ENCODE results near the gene FHOD3. TPM values are rescaled to one million over a fixed set of nuclear protein-coding genes. Genes with fewer than 3 reads are reported as not detected.

The FHOD3 gene
- total and polyA plus RNA-seq, 5 donors from 2014 or later: not detected

- no peaks in the 10 kb centered on the region for H3K27me3 Mint-ChIP-seq
- Histone ChIP-seq H3K9me3 (ENCODE audit: control insufficient read depth in 2 of 2, low read length in 2 of 2) (no peaks in the 10 kb centered on the region), H3K4me1 (ENCODE audit: control insufficient read depth, insufficient read depth, low read length, poor library complexity, severe bottlenecking) (no peaks in the 10 kb centered on the region), H3K27me3 (ENCODE audit: control insufficient read depth, insufficient read depth, low read length) (peaks cover 2% of the 10 kb centered on the region), H3K36me3 (ENCODE audit: control insufficient read depth, insufficient read depth, low read length) (no peaks in the 10 kb centered on the region), H3K27ac (ENCODE audit: insufficient read depth, low read length, poor library complexity, severe bottlenecking) (no peak overlapping the region), H3K4me3 (ENCODE audit: low read depth, low read length) (no peak overlapping the region)
- H3K36me3 Mint-ChIP-seq: no peaks in the 10 kb centered on the region
- H3K4me3 Mint-ChIP-seq: no peak overlapping the region
- H3K27ac Mint-ChIP-seq: no peak overlapping the region
- ATAC-seq (ENCODE audit: low read depth in 2 of 2) (no peak), DNase-seq (no peak)
- peaks cover 0 to 3% (median 0%) of the 10 kb centered on the region in 7 donors for H3K9me3 Mint-ChIP-seq
- peaks cover 0 to 2% (median 0%) of the 10 kb centered on the region in 4 donors for H3K4me1 Mint-ChIP-seq
Measured at GRCh38 chr18:36665952-36666351, 368.4 kb downstream of the FHOD3 start.

DNA sequence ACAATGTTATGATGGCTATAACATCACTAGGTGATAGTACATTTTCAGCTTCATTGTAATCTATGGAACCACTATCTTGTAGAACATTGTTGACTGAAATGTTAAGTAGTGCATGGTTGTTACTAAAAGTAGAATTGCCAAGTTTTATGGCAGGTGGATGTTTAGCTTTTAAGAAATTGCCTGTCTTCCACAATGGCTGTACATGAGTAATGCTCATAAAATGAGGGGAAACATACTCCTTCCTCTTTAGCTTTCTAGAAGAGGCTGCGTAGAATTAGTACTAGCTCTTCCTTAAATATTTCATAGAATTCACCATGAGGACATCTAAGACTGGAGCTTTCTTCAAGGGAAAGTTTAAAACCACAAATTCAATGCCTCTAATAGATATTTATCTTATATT is 370.3 kb downstream of the FHOD3 start:
- Histone ChIP-seq H3K4me1 (ENCODE audit: control insufficient read depth, insufficient read depth, low read length, poor library complexity, severe bottlenecking) (no peaks in the 10 kb centered on the region), H3K9me3 (ENCODE audit: control insufficient read depth in 2 of 2, low read length in 2 of 2) (no peaks in the 10 kb centered on the region), H3K27me3 (ENCODE audit: control insufficient read depth, insufficient read depth, low read length) (peaks cover 6% of the 10 kb centered on the region), H3K27ac (ENCODE audit: insufficient read depth, low read length, poor library complexity, severe bottlenecking) (no peak overlapping the region), H3K4me3 (ENCODE audit: low read depth, low read length) (no peak overlapping the region), H3K36me3 (ENCODE audit: control insufficient read depth, insufficient read depth, low read length) (no peaks in the 10 kb centered on the region)
- Mint-ChIP-seq H3K27ac (no peak overlapping the region), H3K36me3 (no peaks in the 10 kb centered on the region), H3K4me1 (peaks cover 0 to 2% (median under 1%) of the 10 kb centered on the region in 4 donors), H3K27me3 (peaks cover 6% of the 10 kb centered on the region), H3K9me3 (peaks cover 0 to 3% (median 0%) of the 10 kb centered on the region in 7 donors), H3K4me3 (no peak overlapping the region)
- DNase-seq (no peak), ATAC-seq (ENCODE audit: low read depth in 2 of 2) (no peak)

GRCh38 chr18:36668349-36668748 is 370.8 kb downstream of the FHOD3 start:
- Mint-ChIP-seq H3K27me3 (peaks cover 6% of the 10 kb centered on the region), H3K9me3 (peaks cover 0 to 3% (median 0%) of the 10 kb centered on the region in 7 donors), H3K27ac (no peak overlapping the region), H3K4me3 (no peak overlapping the region), H3K36me3 (no peaks in the 10 kb centered on the region), H3K4me1 (peaks cover 0 to 5% (median 1%) of the 10 kb centered on the region in 4 donors)
- Histone ChIP-seq H3K9me3 (ENCODE audit: control insufficient read depth in 2 of 2, low read length in 2 of 2) (no peaks in the 10 kb centered on the region), H3K4me3 (ENCODE audit: low read depth, low read length) (no peak overlapping the region), H3K36me3 (ENCODE audit: control insufficient read depth, insufficient read depth, low read length) (no peaks in the 10 kb centered on the region), H3K27me3 (ENCODE audit: control insufficient read depth, insufficient read depth, low read length) (peaks cover 6% of the 10 kb centered on the region), H3K4me1 (ENCODE audit: control insufficient read depth, insufficient read depth, low read length, poor library complexity, severe bottlenecking) (no peaks in the 10 kb centered on the region), H3K27ac (ENCODE audit: insufficient read depth, low read length, poor library complexity, severe bottlenecking) (no peak overlapping the region)
- ATAC-seq (ENCODE audit: low read depth in 2 of 2) (no peak), DNase-seq (no peak)

- Histone ChIP-seq H3K27me3 (ENCODE audit: control insufficient read depth, insufficient read depth, low read length) (peaks cover 8% of the 10 kb centered on the region), H3K36me3 (ENCODE audit: control insufficient read depth, insufficient read depth, low read length) (no peaks in the 10 kb centered on the region), H3K4me1 (ENCODE audit: control insufficient read depth, insufficient read depth, low read length, poor library complexity, severe bottlenecking) (no peaks in the 10 kb centered on the region), H3K4me3 (ENCODE audit: low read depth, low read length) (no peak overlapping the region), H3K9me3 (ENCODE audit: control insufficient read depth in 2 of 2, low read length in 2 of 2) (no peaks in the 10 kb centered on the region), H3K27ac (ENCODE audit: insufficient read depth, low read length, poor library complexity, severe bottlenecking) (no peak overlapping the region)
- H3K27me3 Mint-ChIP-seq: peaks cover 14% of the 10 kb centered on the region
- no peak for ATAC-seq (ENCODE audit: low read depth in 2 of 2)
- H3K4me1 Mint-ChIP-seq: peaks cover 0 to 5% (median 1%) of the 10 kb centered on the region in 4 donors
- peaks cover 0 to 8% (median 0%) of the 10 kb centered on the region in 7 donors for H3K9me3 Mint-ChIP-seq
- no peak for DNase-seq
- H3K4me3 Mint-ChIP-seq: no peak overlapping the region
- H3K27ac Mint-ChIP-seq: no peak overlapping the region
- H3K36me3 Mint-ChIP-seq: no peaks in the 10 kb centered on the region
Measured at GRCh38 chr18:36672437-36673344, 375.2 kb downstream of the FHOD3 start.

- Mint-ChIP-seq H3K36me3 (no peaks in the 10 kb centered on the region), H3K27me3 (peaks cover 15% of the 10 kb centered on the region), H3K27ac (no peak overlapping the region), H3K9me3 (peaks cover 0 to 8% (median 0%) of the 10 kb centered on the region in 7 donors), H3K4me3 (no peak overlapping the region), H3K4me1 (peaks cover 0 to 5% (median under 1%) of the 10 kb centered on the region in 4 donors)
- Histone ChIP-seq H3K4me3 (ENCODE audit: low read depth, low read length) (no peak overlapping the region), H3K36me3 (ENCODE audit: control insufficient read depth, insufficient read depth, low read length) (no peaks in the 10 kb centered on the region), H3K9me3 (ENCODE audit: control insufficient read depth in 2 of 2, low read length in 2 of 2) (no peaks in the 10 kb centered on the region), H3K27ac (ENCODE audit: insufficient read depth, low read length, poor library complexity, severe bottlenecking) (no peak overlapping the region), H3K4me1 (ENCODE audit: control insufficient read depth, insufficient read depth, low read length, poor library complexity, severe bottlenecking) (no peaks in the 10 kb centered on the region), H3K27me3 (ENCODE audit: control insufficient read depth, insufficient read depth, low read length) (peaks cover 8% of the 10 kb centered on the region)
- DNase-seq: no peak
- ATAC-seq (ENCODE audit: low read depth in 2 of 2): no peak
Measured at GRCh38 chr18:36673452-36673851, 375.9 kb downstream of the FHOD3 start.

GRCh38 chr18:36675076-36675475 is 377.6 kb downstream of the FHOD3 start:
- peaks cover 8% of the 10 kb centered on the region for H3K27me3 ChIP-seq (ENCODE audit: control insufficient read depth, insufficient read depth, low read length)
- ATAC-seq (ENCODE audit: low read depth in 2 of 2) (no peak), DNase-seq (no peak)
- Mint-ChIP-seq H3K27ac (no peak overlapping the region), H3K36me3 (no peaks in the 10 kb centered on the region), H3K4me1 (peaks cover 0 to 5% (median 0%) of the 10 kb centered on the region in 4 donors), H3K27me3 (peaks cover 27% of the 10 kb centered on the region), H3K4me3 (no peak overlapping the region), H3K9me3 (peaks cover 0 to 8% (median 2%) of the 10 kb centered on the region in 7 donors)
- H3K27ac ChIP-seq (ENCODE audit: insufficient read depth, low read length, poor library complexity, severe bottlenecking): no peak overlapping the region
- no peak overlapping the region for H3K4me3 ChIP-seq (ENCODE audit: low read depth, low read length)
- no peaks in the 10 kb centered on the region for H3K4me1 ChIP-seq (ENCODE audit: control insufficient read depth, insufficient read depth, low read length, poor library complexity, severe bottlenecking)
- no peaks in the 10 kb centered on the region for H3K9me3 ChIP-seq (ENCODE audit: control insufficient read depth in 2 of 2, low read length in 2 of 2)
- H3K36me3 ChIP-seq (ENCODE audit: control insufficient read depth, insufficient read depth, low read length): no peaks in the 10 kb centered on the region

- Mint-ChIP-seq H3K27ac (no peak overlapping the region), H3K36me3 (no peaks in the 10 kb centered on the region), H3K4me3 (no peak overlapping the region), H3K27me3 (peaks cover 27% of the 10 kb centered on the region), H3K9me3 (peaks cover 0 to 8% (median 2%) of the 10 kb centered on the region in 7 donors), H3K4me1 (peaks cover 0 to 5% (median 0%) of the 10 kb centered on the region in 4 donors)
- peaks cover 8% of the 10 kb centered on the region for H3K27me3 ChIP-seq (ENCODE audit: control insufficient read depth, insufficient read depth, low read length)
- H3K27ac ChIP-seq (ENCODE audit: insufficient read depth, low read length, poor library complexity, severe bottlenecking): no peak overlapping the region
- ATAC-seq (ENCODE audit: low read depth in 2 of 2) (no peak), DNase-seq (no peak)
- H3K4me1 ChIP-seq (ENCODE audit: control insufficient read depth, insufficient read depth, low read length, poor library complexity, severe bottlenecking): no peaks in the 10 kb centered on the region
- H3K9me3 ChIP-seq (ENCODE audit: control insufficient read depth in 2 of 2, low read length in 2 of 2): no peaks in the 10 kb centered on the region
- no peaks in the 10 kb centered on the region for H3K36me3 ChIP-seq (ENCODE audit: control insufficient read depth, insufficient read depth, low read length)
- no peak overlapping the region for H3K4me3 ChIP-seq (ENCODE audit: low read depth, low read length)
Measured at GRCh38 chr18:36675542-36675941, 378.0 kb downstream of the FHOD3 start.
